H1 (cell line): Measurements from ENCODE around the gene POLR3G. TPM values are rescaled to one million over a fixed set of nuclear protein-coding genes. Genes with fewer than 3 reads are reported as not detected.

Experiments
- polyA plus RNA-seq, 7 experiments: library from polyadenylated mRNA; depleted of rRNA in 3 of 7; stranded (reverse) in 5 of 7; unstranded in 2 of 7; fragments of >200 nt in 5 of 7; fragments of 200-250 nt in 2 of 7; gene quantifications; 1 replicate in 5 of 7; 2 replicates in 1 of 7; 4 replicates in 1 of 7; pipeline versions ENCODE4 v1.2.1 to v1.2.3, GENCODE V29; 2011 to 2013; ENCODE audit warnings: missing spikeins in 2 of 7, mixed read lengths in 2 of 7
- total RNA-seq: library from RNA; stranded (reverse); fragmentation: NEBNext Ultra II Directional; extraction: Animal tissue kit (Norgen Biotek cat#: 25700); gene quantifications from 2 replicates; pipeline ENCODE4 v1.2.1, GENCODE V29; 2021

Gene POLR3G
- total and polyA plus RNA-seq, 2 of the 8 experiments (the other 6 are each of a cell fraction or from before 2014, with no cell fraction given) = 119 to 179 TPM

Other genes starting within 250 kb of the POLR3G start
- gene CETN3, start 65.1 kb upstream of the POLR3G start, total RNA-seq = 38.4 and 43.8 TPM in 2 replicates
- gene CETN3, start 65.1 kb upstream of the POLR3G start, polyA plus RNA-seq (2011; rRNA removed) = 2.8 and 4.8 TPM in 2 replicates
- gene MBLAC2, start 93 bp upstream of the POLR3G start, total RNA-seq = 5.7 and 6.7 TPM in 2 replicates
- 2.8 and 4.8 TPM in 2 replicates for gene MBLAC2, start 93 bp upstream of the POLR3G start, polyA plus RNA-seq (2011; rRNA removed)
- gene LYSMD3, start 54.7 kb downstream of the POLR3G start, total RNA-seq = 14.9 TPM in 2 replicates
- gene LYSMD3, start 54.7 kb downstream of the POLR3G start, polyA plus RNA-seq (2011; rRNA removed) = 2.1 and 3.7 TPM in 2 replicates
- 62.2 and 62.3 TPM in 2 replicates for gene ADGRV1, start 83.9 kb downstream of the POLR3G start, total RNA-seq
- 40.6 and 53.1 TPM in 2 replicates for gene ADGRV1, start 83.9 kb downstream of the POLR3G start, polyA plus RNA-seq (2011; rRNA removed)